Measurements from ENCODE around the gene FASTK.

The FASTK gene

DNA sequence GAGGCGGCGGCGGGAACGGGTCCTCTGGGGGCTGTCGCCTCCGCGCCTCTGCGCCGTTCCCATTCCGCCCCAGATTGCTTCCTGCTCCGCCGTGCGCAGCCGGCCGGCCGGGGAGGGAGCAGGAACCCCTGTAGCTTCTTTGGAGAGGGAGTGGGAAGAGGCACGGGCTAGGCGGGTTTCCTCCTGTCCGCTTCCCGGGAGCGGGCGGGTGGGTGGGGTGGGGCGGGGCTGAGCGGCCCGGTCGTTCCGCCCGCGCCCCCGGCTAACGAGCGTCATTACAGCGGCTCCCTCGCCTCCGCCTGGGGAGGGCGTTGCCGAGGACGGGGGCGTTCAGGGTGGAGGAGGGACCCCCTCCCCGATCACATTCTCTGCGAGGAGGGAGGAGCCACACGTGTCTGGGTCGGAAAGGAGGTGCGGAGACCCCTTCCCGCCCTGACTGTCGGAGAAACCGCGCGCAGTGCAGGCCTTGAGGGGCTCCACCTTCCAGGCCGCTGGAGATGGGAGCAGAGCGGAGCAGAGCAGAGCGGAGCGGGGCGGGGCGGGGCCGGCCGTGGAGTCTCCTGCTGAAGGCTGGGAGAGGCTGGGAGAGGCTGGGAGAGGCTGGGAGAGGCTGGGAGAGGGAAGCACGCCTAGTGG, 45.4 kb upstream of the FASTK start:
- DNase-seq (ENCODE audit: low spot score), result no peak
- TF ChIP-seq, protein P1, sequence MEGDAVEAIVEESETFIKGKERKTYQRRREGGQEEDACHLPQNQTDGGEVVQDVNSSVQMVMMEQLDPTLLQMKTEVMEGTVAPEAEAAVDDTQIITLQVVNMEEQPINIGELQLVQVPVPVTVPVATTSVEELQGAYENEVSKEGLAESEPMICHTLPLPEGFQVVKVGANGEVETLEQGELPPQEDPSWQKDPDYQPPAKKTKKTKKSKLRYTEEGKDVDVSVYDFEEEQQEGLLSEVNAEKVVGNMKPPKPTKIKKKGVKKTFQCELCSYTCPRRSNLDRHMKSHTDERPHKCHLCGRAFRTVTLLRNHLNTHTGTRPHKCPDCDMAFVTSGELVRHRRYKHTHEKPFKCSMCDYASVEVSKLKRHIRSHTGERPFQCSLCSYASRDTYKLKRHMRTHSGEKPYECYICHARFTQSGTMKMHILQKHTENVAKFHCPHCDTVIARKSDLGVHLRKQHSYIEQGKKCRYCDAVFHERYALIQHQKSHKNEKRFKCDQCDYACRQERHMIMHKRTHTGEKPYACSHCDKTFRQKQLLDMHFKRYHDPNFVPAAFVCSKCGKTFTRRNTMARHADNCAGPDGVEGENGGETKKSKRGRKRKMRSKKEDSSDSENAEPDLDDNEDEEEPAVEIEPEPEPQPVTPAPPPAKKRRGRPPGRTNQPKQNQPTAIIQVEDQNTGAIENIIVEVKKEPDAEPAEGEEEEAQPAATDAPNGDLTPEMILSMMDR (IDR thresholded peaks at IDR 0.05; ENCODE audit: extremely low read depth, missing control alignments), result no peak

DNA sequence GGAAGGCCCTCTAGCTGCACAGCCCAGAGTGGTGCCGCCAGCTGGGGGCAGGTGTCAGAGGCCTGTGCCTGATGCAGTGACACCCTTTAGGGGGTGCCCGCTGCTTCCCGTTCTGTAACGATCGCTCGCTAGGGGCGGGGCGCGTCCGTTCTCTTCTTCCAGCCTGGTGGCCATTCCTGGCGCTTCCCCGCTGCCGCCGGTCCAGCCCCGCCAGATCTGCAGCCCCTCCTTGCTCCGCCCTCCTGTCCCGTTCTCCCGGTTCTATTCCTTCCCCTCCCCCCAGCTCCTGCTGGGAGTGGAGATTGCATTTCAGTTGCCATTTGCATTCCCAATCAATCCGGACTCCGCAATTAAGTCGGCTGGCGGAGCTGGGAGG, 44.8 kb upstream of the FASTK start:
- TF ChIP-seq, protein P1 (IDR thresholded peaks at IDR 0.05; ENCODE audit: extremely low read depth, missing control alignments), result no peak
- no peak for DNase-seq (ENCODE audit: low spot score)

DNA sequence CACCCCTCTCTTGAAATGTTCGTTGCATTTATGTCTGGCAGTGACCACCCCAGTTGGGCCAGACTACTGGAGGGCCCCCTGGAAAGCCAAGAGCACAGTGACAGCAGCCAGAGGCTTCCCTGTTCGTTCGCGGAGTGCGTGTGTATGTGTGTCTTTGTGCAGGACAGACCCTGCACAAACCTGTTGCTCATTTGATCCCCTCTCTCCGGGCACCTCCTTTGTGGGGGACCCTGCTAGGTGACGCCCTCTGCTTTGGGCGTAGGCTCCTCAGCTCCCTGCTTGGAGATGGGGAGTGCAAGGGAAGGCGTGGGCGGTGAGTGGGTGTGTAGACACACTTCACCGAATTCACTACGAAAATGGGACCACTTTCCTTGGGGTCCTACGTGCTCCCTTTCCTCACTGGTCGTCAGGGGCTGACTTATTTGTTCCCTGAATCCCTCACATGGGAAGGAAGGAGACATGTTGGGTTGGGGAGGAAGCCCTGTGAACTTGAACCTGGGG, 44.3 kb upstream of the FASTK start:
- peak; percentile 51 for DNase-seq (ENCODE audit: low spot score)
- TF ChIP-seq, protein P1 (IDR thresholded peaks at IDR 0.05; ENCODE audit: extremely low read depth, missing control alignments), result no peak

DNA sequence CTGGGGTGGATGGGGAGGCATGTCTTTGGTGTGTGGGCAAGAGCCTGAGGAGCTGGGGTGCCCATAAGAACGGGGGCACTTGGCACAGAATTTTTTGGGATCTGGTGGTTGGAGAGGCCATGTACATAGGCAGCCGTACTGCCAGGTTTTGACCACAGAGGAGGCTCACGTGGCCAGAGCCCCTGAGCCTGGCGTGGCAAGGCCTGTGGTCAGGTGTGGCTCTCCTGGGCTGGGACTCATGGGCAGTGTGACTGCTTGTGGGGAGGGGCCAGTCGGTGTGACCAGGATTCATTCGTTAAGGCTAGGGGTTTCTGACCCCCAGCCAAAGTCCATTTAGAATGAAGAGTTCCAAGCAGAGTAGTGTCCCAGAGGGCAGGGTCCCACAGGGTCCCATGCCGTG, 43.9 kb upstream of the FASTK start:
- TF ChIP-seq, protein P1 (IDR thresholded peaks at IDR 0.05; ENCODE audit: extremely low read depth, missing control alignments), result no peak
- DNase-seq (ENCODE audit: low spot score), result peak; percentile 35

DNA sequence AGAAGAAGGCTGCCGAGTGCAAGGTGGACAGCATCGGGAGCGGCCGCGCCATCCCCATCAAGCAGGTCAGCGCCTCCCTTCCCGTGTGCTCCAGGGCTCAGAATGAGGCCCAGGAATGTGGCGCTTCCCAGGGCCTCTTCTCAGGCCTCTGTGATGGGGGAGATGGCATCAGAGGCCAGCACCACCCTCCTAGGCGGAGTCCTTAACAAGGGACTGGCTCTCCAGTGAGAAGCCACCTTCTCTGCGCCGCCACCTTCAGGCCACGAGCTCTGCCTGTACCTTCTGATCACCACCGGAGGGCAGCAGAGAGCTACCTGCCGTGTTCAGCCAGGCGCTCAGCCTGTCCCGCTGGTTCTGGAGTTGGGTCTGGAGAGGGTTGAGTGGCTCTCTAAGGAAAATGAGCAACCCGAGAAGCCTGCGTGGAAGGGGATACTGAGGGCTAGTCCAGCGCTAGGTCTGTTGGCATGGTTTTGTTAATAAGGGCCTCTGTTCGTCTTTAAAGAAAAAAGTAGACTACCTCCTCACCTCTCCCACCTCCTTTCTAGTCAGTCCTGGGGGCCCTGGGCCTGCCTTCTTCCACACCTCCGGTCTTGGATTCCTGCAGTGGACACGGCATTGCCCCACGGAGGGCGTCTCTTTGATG, 43.3 kb upstream of the FASTK start:
- peak; percentile 99 for DNase-seq (ENCODE audit: low spot score)

DNA sequence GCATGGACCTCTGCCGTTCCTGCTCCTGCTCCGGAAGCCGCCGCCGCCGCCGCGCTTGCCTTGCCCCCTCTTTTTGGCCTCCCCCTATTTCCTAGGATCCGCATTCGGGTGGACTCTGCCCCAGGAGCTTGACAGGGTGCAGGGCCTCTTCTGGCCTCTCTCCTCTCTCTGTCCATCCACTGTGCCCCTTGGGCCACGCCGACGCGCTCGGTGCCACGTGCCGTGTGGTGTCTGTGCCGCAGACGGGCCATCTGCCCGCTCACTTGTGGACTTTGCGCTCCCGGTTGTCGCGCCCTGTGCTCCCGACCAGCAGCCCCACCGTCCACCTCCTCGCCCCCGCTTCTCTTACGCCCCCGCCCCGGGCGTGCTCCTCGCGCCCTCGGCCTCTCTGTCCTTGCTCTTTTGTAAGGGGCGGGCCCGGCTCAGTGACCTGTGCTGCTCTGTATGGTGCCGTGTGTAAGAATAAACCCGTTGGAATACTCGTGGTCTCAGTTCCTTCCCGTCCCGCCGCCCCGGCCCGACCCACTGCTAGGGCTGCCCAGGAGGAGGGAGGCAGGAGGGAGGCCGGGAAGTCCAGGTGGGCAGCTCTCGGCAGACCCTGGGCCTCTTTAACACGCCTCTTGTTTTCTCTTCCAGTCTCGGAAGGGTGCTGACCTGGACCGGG, 42.7 kb upstream of the FASTK start:
- DNase-seq (ENCODE audit: low spot score), result peak; percentile 39
- TF ChIP-seq, protein P1 (IDR thresholded peaks at IDR 0.05; ENCODE audit: extremely low read depth, missing control alignments), result no peak

More for the DNA sequence above, 43.3 kb upstream of the FASTK start:
- TF ChIP-seq, protein P1 (IDR thresholded peaks at IDR 0.05; ENCODE audit: extremely low read depth, missing control alignments), result peak; percentile 97

DNA sequence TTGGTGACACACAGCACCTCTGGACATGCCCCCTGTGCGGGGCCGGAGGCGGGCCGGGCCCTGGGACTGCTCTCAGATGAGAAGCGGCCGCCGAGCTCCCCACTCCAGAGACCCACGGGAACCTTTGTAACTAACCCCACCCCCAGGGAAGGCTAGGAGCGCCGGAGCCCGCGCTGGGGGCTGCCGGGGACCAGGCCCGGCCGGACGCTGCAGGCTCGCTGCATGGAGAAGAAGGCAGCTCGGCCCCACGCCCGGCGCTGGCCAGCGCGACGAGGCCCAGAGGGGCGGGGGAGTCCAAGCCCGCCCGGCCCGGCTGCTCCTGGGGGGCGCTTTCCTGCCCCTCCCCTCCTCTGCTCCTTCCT, 42.2 kb upstream of the FASTK start:
- TF ChIP-seq, protein P1 (IDR thresholded peaks at IDR 0.05; ENCODE audit: extremely low read depth, missing control alignments), result no peak
- DNase-seq (ENCODE audit: low spot score), result no peak

Data from GM20000 (cell line).